ENCODE data around the gene SMAGP. TPM values are rescaled to one million over a fixed set of nuclear protein-coding genes. Genes with fewer than 3 reads are reported as not detected.

SMAGP gene
- total and polyA plus RNA-seq, 3 experiments from 2014 or later = 0.72 to 28.9 (median 0.84) TPM

GRCh38 chr12:51244269-51244668 is 25.9 kb downstream of the SMAGP start:
- Histone ChIP-seq H3K36me3 (ENCODE audit: insufficient read depth, low read length) (peaks cover 30% of the 10 kb centered on the region), H3K27me3 (ENCODE audit: insufficient read depth, low read length, poor library complexity, severe bottlenecking) (no peaks in the 10 kb centered on the region), H3K9me3 (ENCODE audit: low read length) (no peaks in the 10 kb centered on the region), H3K27ac (ENCODE audit: low read depth, low read length) (no peak overlapping the region), H3K4me3 (ENCODE audit: low read length) (no peak overlapping the region), H3K4me1 (ENCODE audit: insufficient read depth, low read length) (peaks cover 61% of the 10 kb centered on the region)
- H3K4me3 Mint-ChIP-seq = peak overlapping the region in 2 of 7 donors; percentile 15 to 44
- no peak for DNase-seq
- peak overlapping the region in 7 of 8 donors; percentile 40 to 87 (median 79) for H3K27ac Mint-ChIP-seq
- no peaks in the 10 kb centered on the region for H3K9me3 Mint-ChIP-seq
- H3K27me3 Mint-ChIP-seq = no peaks in the 10 kb centered on the region
- ChIA-PET POLR2A (interaction anchor here (0.6 kb wide), 1 partner anchor 165 kb away, joined by 8 read pairs; no protein-coding TSS in a partner anchor), CTCF (interaction anchor here (1.1 to 1.3 kb wide), 2 partner anchors 18 to 26 kb away, joined by 3 to 4 read pairs; partner anchors contain the start of gene POU6F1)
- H3K36me3 Mint-ChIP-seq = peaks cover 7 to 61% (median 19%) of the 10 kb centered on the region in 3 donors
- peaks cover 65 to 81% (median 76%) of the 10 kb centered on the region in 3 donors for H3K4me1 Mint-ChIP-seq

DNA sequence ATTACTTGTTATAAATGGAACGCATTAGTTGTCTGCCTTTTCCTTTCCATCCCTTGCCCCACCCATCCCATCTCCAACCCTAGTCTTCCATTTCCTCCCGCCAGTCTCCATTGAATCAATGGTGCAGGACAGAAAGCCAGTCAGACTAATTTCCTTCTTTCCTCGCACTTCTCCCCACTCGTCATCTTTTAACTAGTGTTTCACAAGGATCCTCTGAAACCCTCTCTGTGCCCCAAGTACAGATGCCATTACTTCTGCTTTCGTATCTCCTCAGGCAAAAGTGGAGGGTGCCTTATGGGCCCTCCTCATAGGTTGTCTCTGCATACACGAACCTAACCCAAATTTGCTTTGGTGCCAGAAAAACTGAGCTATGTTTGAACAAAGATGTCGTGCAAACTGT is 27.3 kb downstream of the SMAGP start:
- H3K27ac ChIP-seq (ENCODE audit: low read depth, low read length) = no peak overlapping the region
- DNase-seq = no peak
- Mint-ChIP-seq H3K27ac (peak overlapping the region in 7 of 8 donors; percentile 4 to 100 (median 73)), H3K36me3 (peaks cover 7 to 75% (median 17%) of the 10 kb centered on the region in 3 donors), H3K27me3 (peaks cover 0 to 3% of the 10 kb centered on the region in 2 donors), H3K9me3 (no peaks in the 10 kb centered on the region), H3K4me3 (peak overlapping the region in 4 of 7 donors; percentile 4 to 64 (median 18)), H3K4me1 (peaks cover 65 to 81% (median 75%) of the 10 kb centered on the region in 3 donors)
- ChIA-PET POLR2A (interaction anchor here (1.6 kb wide), 1 partner anchor 28 kb away, joined by 4 read pairs; no protein-coding TSS in a partner anchor), CTCF (interaction anchor here (1.1 kb wide), 2 partner anchors 12 to 98 kb away, joined by 3 to 5 read pairs; no protein-coding TSS in a partner anchor)
- peaks cover 30% of the 10 kb centered on the region for H3K36me3 ChIP-seq (ENCODE audit: insufficient read depth, low read length)
- no peaks in the 10 kb centered on the region for H3K9me3 ChIP-seq (ENCODE audit: low read length)
- no peaks in the 10 kb centered on the region for H3K27me3 ChIP-seq (ENCODE audit: insufficient read depth, low read length, poor library complexity, severe bottlenecking)
- H3K4me1 ChIP-seq (ENCODE audit: insufficient read depth, low read length) = peaks cover 58% of the 10 kb centered on the region
- H3K4me3 ChIP-seq (ENCODE audit: low read length) = no peak overlapping the region

- H3K4me1 Mint-ChIP-seq = peaks cover 60 to 75% (median 70%) of the 10 kb centered on the region in 3 donors
- no peaks in the 10 kb centered on the region for H3K9me3 Mint-ChIP-seq
- DNase-seq = no peak
- Histone ChIP-seq H3K4me1 (ENCODE audit: insufficient read depth, low read length) (peaks cover 52% of the 10 kb centered on the region), H3K4me3 (ENCODE audit: low read length) (no peak overlapping the region), H3K27ac (ENCODE audit: low read depth, low read length) (no peak overlapping the region), H3K36me3 (ENCODE audit: insufficient read depth, low read length) (peaks cover 30% of the 10 kb centered on the region), H3K27me3 (ENCODE audit: insufficient read depth, low read length, poor library complexity, severe bottlenecking) (no peaks in the 10 kb centered on the region), H3K9me3 (ENCODE audit: low read length) (no peaks in the 10 kb centered on the region)
- H3K36me3 Mint-ChIP-seq = peaks cover 7 to 73% (median 17%) of the 10 kb centered on the region in 3 donors
- CTCF ChIA-PET = interaction anchor here (1.1 to 4.8 kb wide), 2 partner anchors 9 to 24 kb away, joined by 3 to 31 read pairs; partner anchors contain the start of gene POU6F1
- POLR2A ChIA-PET = interaction anchor here (1.6 to 6.1 kb wide), 2 partner anchors 25 to 29 kb away, joined by 4 to 125 read pairs; partner anchors contain the start of gene POU6F1
- peaks cover 0 to 3% of the 10 kb centered on the region in 2 donors for H3K27me3 Mint-ChIP-seq
- H3K4me3 Mint-ChIP-seq = peak overlapping the region in 6 of 7 donors; percentile 4 to 64 (median 49)
- peak overlapping the region in 7 of 8 donors; percentile 33 to 100 (median 74) for H3K27ac Mint-ChIP-seq
These were observed 28.1 kb downstream of the SMAGP start for GRCh38 chr12:51242120-51242519.

- Mint-ChIP-seq H3K36me3 (peaks cover 7 to 69% (median 17%) of the 10 kb centered on the region in 3 donors), H3K4me1 (peaks cover 49 to 64% (median 58%) of the 10 kb centered on the region in 3 donors), H3K27ac (peak overlapping the region; percentile 82 to 100 (median 100)), H3K4me3 (peak overlapping the region; percentile 94 to 100 (median 98)), H3K27me3 (peaks cover 0 to 3% of the 10 kb centered on the region in 2 donors), H3K9me3 (no peaks in the 10 kb centered on the region)
- ChIA-PET CTCF (interaction anchor here (1.0 to 4.8 kb wide), 6 partner anchors 9 to 111 kb away, joined by 3 to 31 read pairs (median 4); partner anchors contain the start of genes POU6F1 and SMAGP), POLR2A (interaction anchor here (0.6 to 6.1 kb wide), 4 partner anchors 9 to 23 kb away, joined by 3 to 125 read pairs (median 4); partner anchors contain the start of gene POU6F1)
- Histone ChIP-seq H3K4me1 (ENCODE audit: insufficient read depth, low read length) (peaks cover 40% of the 10 kb centered on the region), H3K36me3 (ENCODE audit: insufficient read depth, low read length) (peaks cover 30% of the 10 kb centered on the region), H3K9me3 (ENCODE audit: low read length) (no peaks in the 10 kb centered on the region), H3K27me3 (ENCODE audit: insufficient read depth, low read length, poor library complexity, severe bottlenecking) (no peaks in the 10 kb centered on the region), H3K27ac (ENCODE audit: low read depth, low read length) (no peak overlapping the region), H3K4me3 (ENCODE audit: low read length) (no peak overlapping the region)
- DNase-seq = no peak
These were observed 29.2 kb downstream of the SMAGP start for GRCh38 chr12:51240971-51241370.

DNA sequence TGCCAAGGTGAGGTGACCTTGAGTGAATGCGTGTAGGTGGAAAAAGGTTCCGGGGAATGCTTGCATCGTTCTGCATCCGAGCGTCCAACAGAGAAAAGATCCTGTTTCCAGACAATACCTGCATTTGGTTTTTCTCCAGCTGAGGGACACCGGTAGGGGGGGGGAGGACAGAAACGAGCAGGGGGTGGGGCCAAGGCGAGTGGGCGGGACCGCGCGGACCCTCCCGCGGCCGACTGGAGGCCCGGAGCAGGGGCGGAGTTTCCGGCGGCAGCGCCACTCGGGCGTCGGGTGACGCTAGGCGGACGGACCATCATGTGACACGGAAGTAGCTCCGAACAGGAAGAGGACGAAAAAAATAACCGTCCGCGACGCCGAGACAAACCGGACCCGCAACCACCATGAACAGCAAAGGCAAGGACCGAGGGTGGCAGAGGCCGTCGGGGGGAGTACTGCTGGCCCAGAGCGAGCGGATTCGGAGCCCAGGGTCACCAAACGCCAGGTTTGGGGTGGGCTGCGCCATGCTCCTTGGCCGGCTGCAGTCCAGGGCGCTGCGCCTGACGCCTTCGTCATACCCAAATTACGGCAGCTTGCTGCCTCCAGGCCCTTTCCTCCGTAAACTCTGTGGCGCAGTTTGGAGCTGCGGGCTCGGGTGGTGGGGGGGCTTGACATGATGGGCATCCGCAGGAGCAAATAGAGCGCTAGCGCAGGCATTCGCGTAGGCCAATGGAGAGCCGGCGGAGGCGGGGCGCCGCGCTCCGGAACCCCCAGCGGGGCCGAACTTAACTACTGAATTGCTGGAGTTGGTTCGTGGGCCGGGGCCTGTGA is 31.5 kb downstream of the SMAGP start, which contains the start of gene DAZAP2:
Gene DAZAP2, plus strand, starts transcription at position 317 of the 825 bp plus-strand sequence. Its CDS starts 82 bp downstream, at position 399.
- peaks cover 4 to 50% (median 15%) of the 10 kb centered on the region in 3 donors for H3K36me3 Mint-ChIP-seq
- peak within 1 kb of the TSS; percentile 96 for H3K4me3 ChIP-seq (ENCODE audit: low read length)
- H3K9me3 Mint-ChIP-seq = no peaks in the 10 kb centered on the region
- peaks cover 30% of the 10 kb centered on the region for H3K36me3 ChIP-seq (ENCODE audit: insufficient read depth, low read length)
- H3K9me3 ChIP-seq (ENCODE audit: low read length) = no peaks in the 10 kb centered on the region
- H3K4me3 Mint-ChIP-seq = peak within 1 kb of the TSS; percentile 94 to 100 (median 98)
- no peaks in the 10 kb centered on the region for H3K27me3 ChIP-seq (ENCODE audit: insufficient read depth, low read length, poor library complexity, severe bottlenecking)
- peak within 1 kb of the TSS; percentile 100 for H3K27ac ChIP-seq (ENCODE audit: low read depth, low read length)
- peaks cover 39 to 46% (median 45%) of the 10 kb centered on the region in 3 donors for H3K4me1 Mint-ChIP-seq
- ChIA-PET CTCF (interaction anchor here (0.7 to 4.8 kb wide), 7 partner anchors 9 to 474 kb away, joined by 3 to 31 read pairs (median 3); partner anchors contain the start of gene POU6F1), POLR2A (interaction anchor here (0.6 to 6.1 kb wide), 21 partner anchors 8 to 1498 kb away, joined by 3 to 125 read pairs (median 4); partner anchors contain the start of genes ATF1, BIN2, CSRNP2 and POU6F1)
- H3K4me1 ChIP-seq (ENCODE audit: insufficient read depth, low read length) = peaks cover 32% of the 10 kb centered on the region
- peak within 1 kb of the TSS; percentile 99 to 100 (median 100) for H3K27ac Mint-ChIP-seq
- DNase-seq = peak; percentile 91 to 97 (median 95)
- H3K27me3 Mint-ChIP-seq = peaks cover 3% of the 10 kb centered on the region in 2 donors

- Histone ChIP-seq H3K9me3 (ENCODE audit: low read length) (no peaks in the 10 kb centered on the region), H3K4me3 (ENCODE audit: low read length) (peak overlapping the region; percentile 96), H3K27me3 (ENCODE audit: insufficient read depth, low read length, poor library complexity, severe bottlenecking) (no peaks in the 10 kb centered on the region), H3K27ac (ENCODE audit: low read depth, low read length) (peak overlapping the region; percentile 100), H3K36me3 (ENCODE audit: insufficient read depth, low read length) (peaks cover 30% of the 10 kb centered on the region), H3K4me1 (ENCODE audit: insufficient read depth, low read length) (peaks cover 32% of the 10 kb centered on the region)
- ChIA-PET CTCF (interaction anchor here (0.7 to 4.8 kb wide), 7 partner anchors 8 to 473 kb away, joined by 3 to 31 read pairs (median 3); partner anchors contain the start of gene POU6F1), POLR2A (interaction anchor here (0.6 to 6.1 kb wide), 19 partner anchors 8 to 1497 kb away, joined by 3 to 125 read pairs (median 4); partner anchors contain the start of genes ATF1, BIN2, CSRNP2 and POU6F1)
- Mint-ChIP-seq H3K36me3 (peaks cover 4 to 47% (median 15%) of the 10 kb centered on the region in 3 donors), H3K4me3 (peak overlapping the region; percentile 94 to 100 (median 98)), H3K4me1 (peaks cover 38 to 43% (median 42%) of the 10 kb centered on the region in 3 donors), H3K27me3 (peaks cover 3% of the 10 kb centered on the region in 2 donors), H3K9me3 (no peaks in the 10 kb centered on the region), H3K27ac (peak overlapping the region; percentile 99 to 100 (median 100))
- DNase-seq = no peak
These were observed 32.1 kb downstream of the SMAGP start for GRCh38 chr12:51238037-51238509.

DNA sequence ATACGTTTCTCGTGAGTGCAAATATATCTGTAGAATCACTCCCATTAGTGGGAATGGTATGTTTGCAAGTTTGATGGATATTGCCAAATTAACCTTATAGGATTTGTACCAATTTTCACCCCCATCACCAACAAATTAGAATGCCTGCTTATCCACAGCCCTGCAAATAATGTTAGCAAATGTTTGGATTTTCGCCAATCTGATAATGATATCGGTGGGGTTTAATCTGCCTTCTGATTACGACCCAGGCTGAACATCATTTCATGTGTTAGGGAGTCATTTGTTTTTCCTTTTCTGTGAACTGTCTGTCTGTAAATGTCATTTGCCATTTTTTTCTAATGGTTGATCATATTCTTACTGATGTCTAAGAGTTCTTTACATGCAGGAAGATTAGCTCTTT is 35.7 kb downstream of the SMAGP start:
- DNase-seq = no peak
- H3K27ac Mint-ChIP-seq = no peak overlapping the region
- CTCF ChIA-PET = no interaction called here
- no peaks in the 10 kb centered on the region for H3K9me3 ChIP-seq (ENCODE audit: low read length)
- no peaks in the 10 kb centered on the region for H3K36me3 ChIP-seq (ENCODE audit: insufficient read depth, low read length)
- H3K4me1 ChIP-seq (ENCODE audit: insufficient read depth, low read length) = peaks cover 6% of the 10 kb centered on the region
- no peak overlapping the region for H3K4me3 Mint-ChIP-seq
- H3K27ac ChIP-seq (ENCODE audit: low read depth, low read length) = no peak overlapping the region
- H3K27me3 Mint-ChIP-seq = peaks cover 3% of the 10 kb centered on the region in 2 donors
- peaks cover 0 to 14% (median 1%) of the 10 kb centered on the region in 3 donors for H3K36me3 Mint-ChIP-seq
- POLR2A ChIA-PET = no interaction called here
- H3K4me3 ChIP-seq (ENCODE audit: low read length) = no peak overlapping the region
- peaks cover 8 to 10% (median 9%) of the 10 kb centered on the region in 3 donors for H3K4me1 Mint-ChIP-seq
- H3K9me3 Mint-ChIP-seq = no peaks in the 10 kb centered on the region
- no peaks in the 10 kb centered on the region for H3K27me3 ChIP-seq (ENCODE audit: insufficient read depth, low read length, poor library complexity, severe bottlenecking)

Measured in CD8-positive, alpha-beta memory T cell (primary cell).